HG02852 (cell line): Measurements from ENCODE around the gene ADAMTS2.
"Not testable (repeated sequence)": the region's sequence is repeated elsewhere in the genome, so short reads cannot be mapped to it uniquely, and the experiment has no call there.

Experiments used
- ATAC-seq: cut with Tn5 transposase; IDR thresholded peaks from one replicate; pipeline ENCODE4 v1.9.1; 2021; ENCODE audit warnings: mild to moderate bottlenecking, moderate library complexity; ENCODE audit not compliant: unreplicated experiment

Gene ADAMTS2

DNA sequence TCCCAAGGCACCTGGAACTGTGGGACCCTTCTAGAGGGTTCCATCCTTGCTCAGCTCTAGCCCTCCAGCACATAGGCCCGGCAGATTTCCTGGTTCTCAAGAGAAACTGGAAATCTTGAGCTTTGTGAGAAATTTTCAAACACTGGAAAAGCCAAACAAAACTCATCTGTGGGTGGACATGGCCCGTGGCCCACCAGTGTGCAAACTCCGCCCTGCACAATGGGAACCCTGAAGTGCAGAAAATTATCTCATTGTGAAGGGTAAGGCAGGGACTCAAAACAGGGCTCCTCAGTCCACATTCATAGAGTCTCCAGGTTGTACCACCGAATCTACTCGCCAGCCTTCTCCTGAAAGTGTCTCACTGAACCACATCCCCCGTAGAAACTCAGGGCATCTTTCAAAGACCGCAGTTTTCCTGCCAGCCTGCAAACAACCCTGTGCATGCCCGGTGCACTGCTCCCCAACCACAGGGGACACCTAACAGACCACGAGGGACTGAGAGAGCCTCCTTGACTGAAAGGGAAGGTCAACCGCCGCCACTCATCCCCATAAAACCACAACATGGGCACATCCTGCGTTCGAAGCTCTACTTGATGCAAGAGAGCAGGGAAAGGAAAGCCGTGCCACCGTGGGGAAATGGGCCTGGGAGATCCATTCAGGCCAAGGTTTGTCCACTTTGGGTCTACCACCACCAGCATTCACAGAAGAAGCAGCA is 18.1 kb downstream of the ADAMTS2 start:
- ATAC-seq = no peak

DNA sequence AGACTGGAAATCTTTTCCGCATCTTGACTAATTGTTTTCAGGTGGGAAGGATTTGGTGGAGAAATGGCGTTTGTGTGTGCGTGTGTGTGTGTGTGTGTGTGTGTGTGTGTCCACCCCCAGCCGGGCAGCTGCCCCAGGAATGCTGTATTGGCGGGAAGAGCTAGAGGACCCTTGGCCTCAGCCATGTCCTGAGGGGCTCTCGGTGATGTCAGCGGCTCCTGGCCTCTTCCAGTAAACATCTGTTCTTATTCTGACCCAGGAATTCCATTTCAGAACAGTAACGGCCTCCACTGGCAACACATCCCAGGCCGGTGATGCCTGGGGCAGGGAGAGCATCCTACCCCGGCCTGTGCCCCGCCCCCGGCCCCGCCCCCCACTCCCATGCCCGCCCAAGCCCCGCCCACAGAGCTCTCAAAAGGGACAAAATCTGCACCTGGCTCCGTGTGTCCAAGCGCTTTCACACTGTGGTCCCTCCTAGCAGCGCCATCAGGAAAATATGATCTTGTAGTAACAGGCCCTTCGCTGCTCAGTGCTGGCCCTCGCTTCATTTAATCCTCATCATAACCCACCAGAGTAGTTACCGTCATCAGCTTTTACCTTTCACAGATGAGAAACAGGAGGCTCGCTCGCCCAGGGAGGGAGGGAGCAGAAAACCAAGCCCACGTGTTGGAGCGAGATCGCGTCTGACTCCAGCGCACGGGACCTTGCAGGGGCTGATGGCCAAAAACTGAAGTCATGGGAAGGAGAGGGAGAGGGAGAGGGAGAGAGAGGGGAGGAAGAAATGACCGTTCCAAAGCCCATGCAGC is 18.9 kb downstream of the ADAMTS2 start:
- ATAC-seq = no peak

GRCh38 chr5:179325296-179326031 is 19.8 kb downstream of the ADAMTS2 start:
- ATAC-seq = no peak

- ATAC-seq = no peak
Observed at GRCh38 chr5:179324760-179325295, 20.4 kb downstream of the ADAMTS2 start.

DNA sequence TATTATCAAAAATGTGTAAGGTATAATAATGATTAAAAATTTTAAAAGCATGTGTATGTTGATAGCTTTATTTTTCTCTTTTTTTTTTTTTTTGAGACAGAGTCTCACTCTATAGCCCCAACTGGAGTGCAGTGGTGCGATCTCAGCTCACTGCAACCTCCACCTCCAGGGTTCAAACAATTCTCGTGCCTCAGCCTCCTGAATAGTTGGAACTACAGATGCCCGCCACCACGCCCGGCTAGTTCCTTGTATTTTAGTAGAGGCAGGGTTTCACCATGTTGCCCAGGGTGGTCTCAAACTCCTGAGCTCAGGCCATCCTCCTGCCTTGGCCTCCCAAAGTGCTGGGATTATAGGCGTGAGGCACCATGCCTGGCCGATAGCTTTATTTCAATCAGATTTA is 20.9 kb downstream of the ADAMTS2 start:
- ATAC-seq = not testable (repeated sequence)

DNA sequence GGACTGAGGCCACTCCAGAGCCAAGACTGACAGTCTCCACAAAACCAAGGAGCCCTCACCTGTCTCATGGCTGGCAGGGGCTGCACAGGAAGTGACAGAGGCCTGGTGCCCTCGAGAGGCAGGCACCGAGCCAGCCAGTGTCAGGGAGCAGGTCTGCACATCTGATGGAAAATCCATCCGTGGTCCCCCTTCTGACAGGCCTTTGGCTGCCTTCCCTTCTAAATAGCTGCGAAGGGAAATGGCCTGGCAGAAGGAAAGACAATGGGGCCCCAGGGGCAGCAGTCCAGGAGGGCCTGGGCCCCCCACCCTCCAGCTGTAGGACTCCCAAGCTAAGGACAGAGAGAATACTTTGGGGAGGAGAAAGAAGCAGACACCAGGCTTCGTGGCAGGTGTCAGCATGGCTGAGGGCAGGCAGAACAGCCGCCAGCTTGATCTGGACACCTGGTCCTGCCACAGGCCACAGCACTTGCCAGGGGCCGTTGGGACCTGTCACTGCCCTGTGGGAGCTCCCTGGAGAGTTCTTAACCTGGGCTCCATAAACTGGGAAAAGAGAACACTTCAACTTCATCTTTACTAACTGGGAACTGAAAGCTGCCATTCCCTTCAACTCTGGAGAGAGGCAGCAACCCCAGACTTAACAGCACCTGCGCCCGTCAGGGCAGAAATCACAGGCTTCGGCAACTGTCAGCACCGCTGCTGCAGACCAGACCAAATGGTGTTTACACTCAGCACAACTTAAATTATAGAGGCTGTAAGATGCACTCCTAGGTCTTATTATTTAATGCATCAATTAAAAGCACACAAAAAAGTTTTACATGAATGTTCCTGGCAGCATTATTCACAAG is 22.0 kb downstream of the ADAMTS2 start:
- no peak for ATAC-seq

- no peak for ATAC-seq
Observed at GRCh38 chr5:179322071-179323025, 22.9 kb downstream of the ADAMTS2 start.

DNA sequence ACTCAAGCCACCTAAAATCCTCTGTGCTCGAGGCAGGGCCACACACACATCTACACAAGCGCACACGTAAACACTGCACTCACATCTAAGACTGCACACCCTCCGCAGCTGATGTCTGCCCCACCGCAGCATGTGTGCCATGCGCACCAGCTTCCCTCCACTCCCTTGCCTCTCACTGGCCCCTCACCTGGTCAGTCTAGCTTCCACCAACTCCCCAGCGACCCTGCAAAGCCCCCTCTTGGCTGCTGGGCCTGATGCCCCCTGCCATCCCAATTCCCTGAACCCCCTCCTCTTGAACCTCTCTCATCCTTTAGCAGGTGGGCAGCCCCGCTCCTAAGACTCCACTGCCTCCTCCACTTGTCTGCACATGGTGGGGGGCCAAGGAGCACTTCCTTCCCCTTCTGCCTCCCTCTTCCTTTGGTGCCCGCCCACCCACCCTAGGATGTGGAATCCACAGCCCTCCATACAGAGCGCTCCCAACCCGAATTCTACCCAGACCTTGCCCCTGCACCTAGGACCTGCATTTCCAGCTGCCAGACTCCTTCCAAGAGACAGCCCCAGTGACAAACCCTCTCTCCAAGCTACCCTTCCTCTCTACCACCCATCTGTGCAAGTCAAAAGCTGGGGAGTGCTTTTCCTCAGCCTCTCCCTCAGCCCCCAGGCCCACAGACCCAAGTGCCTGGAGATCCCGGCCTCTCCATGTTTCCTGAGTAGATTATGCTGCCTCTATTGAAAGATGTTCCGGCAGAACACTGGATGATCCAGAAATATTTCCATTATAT is 23.9 kb downstream of the ADAMTS2 start:
- ATAC-seq = no peak

DNA sequence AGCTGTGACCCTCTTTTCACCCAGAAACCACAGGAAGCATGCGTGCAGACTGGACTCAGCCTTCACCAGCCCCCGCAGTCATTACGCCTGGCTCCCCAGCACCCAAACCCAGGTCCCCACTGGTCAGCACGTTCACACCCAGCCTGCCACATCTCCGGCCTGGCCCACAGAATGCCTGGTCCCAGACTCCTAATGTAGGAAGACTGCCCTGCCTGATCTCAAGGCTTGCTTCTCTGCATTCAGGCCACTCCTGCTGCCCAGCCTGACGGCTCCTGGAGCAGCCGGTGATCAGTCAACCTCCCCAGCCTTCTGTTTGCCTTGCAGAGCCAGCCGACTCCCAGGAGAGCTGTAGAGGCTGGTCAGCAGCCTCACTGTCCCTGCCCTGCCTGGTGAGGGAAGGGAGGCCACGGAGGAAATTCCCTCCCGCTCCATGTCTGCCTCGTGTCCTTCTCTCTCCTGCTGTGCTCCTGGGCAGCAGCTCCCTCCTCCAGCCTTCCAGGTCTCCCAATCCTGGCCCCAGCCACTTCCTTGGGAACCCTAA is 25.4 kb downstream of the ADAMTS2 start:
- ATAC-seq = no peak

DNA sequence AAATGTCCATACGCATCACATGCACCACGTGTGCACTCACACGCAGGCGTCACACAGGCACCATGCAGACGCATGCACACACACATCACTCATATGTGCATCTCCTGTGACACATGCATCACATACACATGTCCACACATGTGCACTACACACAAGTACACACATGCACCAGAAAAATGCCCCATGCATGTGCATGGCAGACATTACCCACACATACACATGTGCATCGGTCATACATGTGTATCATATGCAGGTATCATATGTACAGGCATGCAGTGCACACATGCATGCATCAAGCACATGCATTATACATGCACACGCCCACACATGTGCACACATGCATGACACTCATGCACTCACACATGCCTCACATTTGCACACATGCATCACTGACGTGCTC is 26.1 kb downstream of the ADAMTS2 start:
- no peak for ATAC-seq

- ATAC-seq = no peak
Observed at GRCh38 chr5:179318221-179318955, 26.9 kb downstream of the ADAMTS2 start.

DNA sequence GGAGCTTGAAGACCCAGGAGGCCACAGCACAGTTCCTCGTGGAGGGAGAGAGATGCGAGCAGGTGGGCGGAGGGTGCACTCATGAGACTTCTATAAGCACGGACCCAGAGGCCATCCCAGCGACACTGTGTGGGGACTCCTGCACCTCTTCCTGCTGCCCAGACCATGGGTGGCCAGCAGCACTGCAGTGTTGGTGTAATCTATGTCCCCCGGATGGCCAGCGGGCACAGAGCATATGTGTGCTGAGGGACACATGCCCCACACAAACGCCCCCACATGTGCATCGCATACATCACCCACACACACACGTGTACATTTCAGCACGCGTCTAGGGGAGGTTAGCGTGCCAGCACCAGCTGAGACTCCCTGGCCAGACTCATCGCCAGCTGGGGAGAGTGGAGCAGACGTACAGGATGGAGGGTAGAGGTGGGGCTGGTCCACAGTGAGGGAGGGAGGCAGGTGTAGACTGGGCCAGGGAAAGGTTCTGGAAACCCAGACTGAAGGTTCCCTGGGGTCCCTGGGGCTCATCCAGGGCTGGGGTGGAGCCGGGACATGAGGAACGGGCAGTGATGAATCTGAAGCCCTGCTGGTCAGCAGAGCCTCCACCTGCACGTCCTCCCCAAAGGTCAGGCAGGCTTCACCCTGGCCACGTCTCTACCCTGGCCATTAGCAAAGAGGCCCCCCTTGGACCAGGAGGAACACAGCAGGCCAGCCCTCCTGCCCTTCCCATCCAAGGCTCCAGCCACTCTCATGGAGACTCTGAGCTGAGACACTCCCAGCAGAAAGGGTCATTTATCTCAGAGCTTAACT is 27.6 kb downstream of the ADAMTS2 start:
- ATAC-seq = no peak

- ATAC-seq = no peak
Observed at GRCh38 chr5:179316982-179317381, 28.3 kb downstream of the ADAMTS2 start.

GRCh38 chr5:179316111-179316551 is 29.1 kb downstream of the ADAMTS2 start:
- ATAC-seq = no peak

GRCh38 chr5:179315356-179315890 is 29.8 kb downstream of the ADAMTS2 start:
- no peak for ATAC-seq

DNA sequence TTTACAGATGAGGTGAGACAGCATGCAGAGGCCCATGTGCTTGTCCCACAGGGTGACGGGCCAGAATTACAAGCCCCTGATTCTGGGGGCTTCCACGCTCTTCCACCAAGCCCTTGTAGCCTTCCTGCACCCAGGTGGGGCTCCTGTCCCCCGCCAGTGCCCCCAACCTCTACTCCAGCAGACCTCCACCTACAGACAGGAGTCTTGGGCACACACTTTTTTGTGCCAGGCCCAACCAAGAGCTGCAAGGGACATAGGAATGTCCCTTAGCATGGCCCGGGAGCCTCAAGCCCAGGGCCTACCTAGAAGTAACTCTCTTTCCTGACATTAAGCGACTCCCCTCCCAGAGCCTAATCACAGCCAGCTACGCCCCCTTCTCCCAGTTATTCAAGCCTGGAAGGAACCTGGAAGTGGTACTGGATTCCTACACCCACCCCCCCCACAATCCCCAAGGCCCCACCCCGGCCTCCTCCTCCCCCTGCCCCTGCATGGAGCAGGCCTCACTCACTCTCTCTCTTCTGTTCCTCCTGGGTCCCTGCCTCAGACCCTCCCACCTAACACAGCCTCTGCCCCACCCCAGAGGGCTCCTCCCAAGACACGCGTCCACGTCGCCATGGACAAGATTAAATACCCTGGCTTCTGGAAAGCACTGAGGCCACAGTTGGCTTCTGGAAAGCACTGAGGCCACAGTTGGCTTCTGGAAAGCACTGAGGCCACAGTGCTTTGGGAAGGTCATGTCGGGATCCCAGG is 30.5 kb downstream of the ADAMTS2 start:
- no peak for ATAC-seq
